HG03354 (cell line): ENCODE measurements around the gene PPP2R2B.

ENCODE experiments used
- ATAC-seq: cut with Tn5 transposase; IDR thresholded peaks from one replicate; pipeline ENCODE4 v1.9.1; 2021; ENCODE audit warnings: mild to moderate bottlenecking; ENCODE audit not compliant: unreplicated experiment, poor library complexity, severe bottlenecking

Gene PPP2R2B

DNA sequence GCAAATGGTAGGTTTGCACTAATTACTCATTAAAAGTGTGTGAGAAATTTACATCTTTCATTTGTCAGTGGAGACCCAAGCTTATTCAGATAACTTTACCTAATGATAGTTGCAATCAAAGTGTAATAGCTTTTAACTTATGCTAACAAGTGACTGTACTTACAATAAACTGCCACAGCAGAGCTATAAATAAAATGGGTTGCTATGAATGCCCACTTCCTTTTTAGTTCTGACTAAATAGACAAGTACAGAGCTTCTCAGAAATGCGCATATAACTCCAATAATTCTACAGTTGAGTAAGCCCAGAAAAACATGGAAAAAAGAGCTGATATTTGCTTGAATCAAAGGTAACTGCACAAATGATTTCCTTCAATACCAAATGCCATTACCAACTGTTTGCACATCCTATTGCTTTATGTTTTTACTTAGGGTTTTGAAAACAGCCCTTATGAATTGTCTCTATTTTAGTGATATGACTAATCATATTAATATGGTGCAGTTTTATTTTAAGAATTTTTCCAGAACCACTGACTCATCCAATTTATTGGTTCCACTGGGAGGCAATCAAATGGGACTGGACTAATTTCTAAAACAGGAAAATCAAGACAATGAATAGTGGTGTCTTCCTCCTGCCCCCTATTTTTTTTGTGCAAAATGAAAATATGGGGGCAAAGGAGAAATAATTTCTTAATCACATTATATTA lies 84.1 kb downstream of the PPP2R2B start:
- ATAC-seq = peak; percentile 54

DNA sequence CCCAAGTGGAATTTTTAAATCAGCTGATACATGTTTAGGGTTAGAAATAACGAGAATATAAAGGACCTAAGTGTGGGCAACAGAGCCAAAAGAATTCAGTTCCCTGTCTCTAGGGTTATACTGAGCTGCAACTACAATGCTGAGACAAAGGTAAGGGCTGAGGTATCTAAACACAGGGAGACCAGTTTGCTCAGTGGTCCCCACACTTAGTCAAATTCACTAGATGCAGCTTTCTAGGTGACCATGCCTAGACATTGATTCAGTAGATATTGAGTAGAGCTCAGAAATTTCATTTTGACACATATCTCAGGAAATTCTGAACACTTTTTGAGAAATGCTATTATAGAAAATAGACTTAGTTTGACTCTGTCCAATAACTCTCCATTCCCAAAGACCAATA lies 84.8 kb downstream of the PPP2R2B start:
- ATAC-seq = no peak

DNA sequence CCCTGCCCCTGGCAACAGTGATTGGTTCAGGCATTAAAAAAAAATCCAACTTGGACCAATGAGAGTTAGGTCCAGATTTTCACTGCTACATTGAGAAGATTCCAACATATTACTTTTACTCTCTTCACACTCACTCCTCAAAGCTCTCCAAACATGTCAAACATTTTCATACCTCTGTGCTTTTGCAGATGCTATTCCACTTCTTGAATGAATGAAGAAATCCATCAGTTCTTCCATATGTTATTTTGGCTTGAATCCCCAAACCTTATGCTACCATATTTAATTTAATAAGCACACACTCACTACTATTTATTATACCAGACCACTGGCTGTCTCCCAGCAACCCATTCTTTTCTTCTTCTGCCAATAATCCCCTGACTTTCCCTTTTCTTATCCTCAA lies 87.1 kb downstream of the PPP2R2B start:
- ATAC-seq = no peak

DNA sequence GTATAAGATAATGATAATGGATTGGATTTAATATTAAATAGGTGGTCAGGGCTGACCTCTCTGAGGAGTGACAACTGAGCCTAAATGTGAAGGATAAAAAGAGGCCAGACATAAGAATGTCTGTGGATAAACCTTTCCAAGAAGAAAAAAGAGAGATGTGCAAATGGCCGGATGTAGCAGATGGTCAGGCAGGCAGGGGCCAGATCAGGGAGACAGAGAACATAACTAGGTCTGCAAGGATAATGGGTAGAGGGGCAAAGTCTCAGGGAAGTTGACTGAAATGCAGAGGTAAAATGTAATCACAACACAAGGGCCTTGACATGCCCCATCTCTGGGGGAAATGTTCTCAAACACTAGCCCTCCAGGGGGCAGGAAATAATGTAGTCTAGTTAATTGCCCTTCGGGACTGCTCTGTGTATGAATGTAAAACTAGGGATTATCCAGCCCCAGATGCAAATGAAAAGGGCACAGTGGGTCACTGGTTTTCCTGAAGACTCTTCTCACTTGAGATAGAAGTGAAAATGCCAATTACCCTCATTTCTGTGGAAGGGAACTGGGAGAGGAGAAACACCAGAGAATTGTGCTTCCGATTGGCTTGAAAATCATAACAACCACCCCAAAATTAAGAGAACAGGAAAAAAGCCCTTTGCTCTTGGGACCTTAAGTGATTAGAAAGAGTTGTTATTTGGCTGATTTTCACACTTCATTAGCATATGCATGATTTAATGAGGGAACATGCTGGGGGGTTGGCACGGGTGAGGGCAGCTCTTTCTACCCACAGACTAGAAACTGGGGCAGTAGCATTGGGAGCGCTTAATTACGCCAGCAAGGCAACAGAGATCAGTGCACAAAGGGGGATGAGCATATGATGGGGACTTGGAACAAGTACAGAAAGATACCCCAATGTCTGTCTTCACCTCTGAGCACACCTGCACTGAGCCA lies 88.6 kb downstream of the PPP2R2B start:
- no peak for ATAC-seq

DNA sequence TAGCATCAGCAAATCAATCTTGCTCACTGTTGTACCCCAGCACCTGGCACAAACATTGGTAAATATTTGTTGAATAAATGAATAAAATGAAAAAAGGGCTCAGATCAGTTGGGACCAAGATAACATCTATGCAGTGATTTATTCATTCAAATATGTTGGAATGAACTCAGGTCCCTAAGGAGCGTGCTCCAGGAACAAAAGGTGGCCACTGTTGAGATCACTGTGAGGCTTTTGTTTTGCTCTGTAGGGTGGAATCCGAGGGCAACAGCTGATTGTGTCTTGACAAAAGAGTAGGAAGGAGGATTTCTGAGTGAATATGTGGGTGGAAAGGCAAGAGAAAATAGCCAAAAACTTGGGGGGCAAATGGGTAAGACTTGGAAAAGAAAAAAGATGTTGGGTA lies 89.7 kb downstream of the PPP2R2B start:
- ATAC-seq = no peak

DNA sequence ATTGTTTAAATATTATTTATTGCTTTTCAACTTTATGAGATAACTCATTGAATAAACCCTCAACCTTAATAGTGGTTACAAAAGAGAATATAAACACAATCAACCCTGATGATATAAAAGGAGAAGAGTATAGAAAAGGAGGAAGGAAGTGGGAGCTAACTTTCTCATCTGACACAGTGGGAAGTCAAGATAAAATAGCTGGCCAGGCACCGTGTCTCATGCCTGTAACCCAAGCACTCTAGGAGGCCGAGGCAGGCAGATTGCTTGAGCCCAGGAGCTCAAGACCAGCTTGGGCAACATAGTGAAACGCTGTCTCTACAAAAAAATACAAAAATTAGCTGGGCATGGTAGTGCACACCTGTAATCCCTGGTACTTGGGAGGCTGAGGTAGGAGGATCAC lies 93.5 kb downstream of the PPP2R2B start:
- no peak for ATAC-seq

DNA sequence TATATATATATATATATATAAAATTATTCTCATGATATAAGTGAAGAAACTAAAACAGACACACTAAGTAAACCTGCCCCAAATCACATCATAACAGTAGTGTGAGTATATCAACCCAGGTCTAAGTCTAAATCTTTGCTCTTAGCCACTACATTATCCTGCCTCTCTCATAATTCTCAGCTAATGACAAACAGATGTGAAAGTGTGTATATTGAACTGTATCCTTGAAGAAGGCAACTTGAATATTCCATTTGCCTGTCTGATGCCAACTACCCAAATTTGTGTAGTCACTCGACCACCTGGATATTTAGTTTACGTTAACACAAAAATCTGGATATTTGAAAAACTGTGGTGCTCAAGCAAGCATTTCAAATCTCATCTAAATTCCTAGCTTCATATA lies 97.4 kb downstream of the PPP2R2B start:
- no peak for ATAC-seq

DNA sequence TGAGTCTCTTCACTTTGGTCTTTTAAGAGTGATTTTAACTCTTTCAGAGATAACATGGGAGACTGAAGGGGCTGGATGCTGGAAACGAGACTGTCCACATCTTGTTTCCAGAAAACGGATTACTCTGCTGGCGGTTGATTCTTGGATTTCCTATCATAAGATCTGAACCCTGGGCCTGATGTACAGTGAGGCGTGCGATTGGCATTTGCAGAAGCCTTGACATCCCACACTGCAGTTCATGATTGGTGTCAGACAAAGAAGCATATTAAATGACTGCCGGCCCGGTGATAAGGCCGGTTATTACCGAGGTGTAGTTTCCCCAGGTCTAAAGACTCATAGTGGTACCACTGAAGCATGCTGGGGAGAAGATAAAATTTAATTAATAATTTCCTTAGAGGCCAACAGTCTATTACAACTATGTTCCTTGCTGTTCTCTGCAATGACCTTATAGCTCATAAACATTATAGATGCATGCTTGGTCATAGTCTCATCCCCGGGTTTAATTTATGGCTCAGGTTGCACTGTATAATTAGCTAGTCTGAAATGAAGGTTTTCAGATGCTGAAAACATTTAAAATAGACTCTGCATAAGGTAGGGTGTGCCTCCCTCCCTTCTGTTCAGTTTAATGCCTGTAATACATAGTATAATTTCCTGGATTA lies 99.2 kb downstream of the PPP2R2B start:
- no peak for ATAC-seq

DNA sequence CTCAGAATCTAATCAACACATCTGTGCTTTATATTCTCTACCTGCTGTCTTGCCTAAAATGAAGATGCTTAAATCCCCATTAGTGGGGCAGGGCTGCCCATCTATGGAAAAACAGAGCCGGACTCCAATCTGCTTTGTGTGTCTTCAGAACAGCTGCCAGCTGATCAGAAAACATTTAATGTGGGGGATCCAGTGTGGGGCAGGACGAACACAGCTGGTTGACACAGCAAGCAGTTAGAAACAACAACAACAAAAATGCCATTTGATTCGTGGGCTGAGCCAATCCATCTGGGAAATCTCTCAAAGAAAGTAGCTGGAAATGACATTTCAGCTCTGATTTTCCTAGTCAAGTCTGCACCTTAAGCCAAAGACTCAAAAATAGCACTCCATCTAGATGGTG lies 99.8 kb downstream of the PPP2R2B start:
- ATAC-seq = no peak

DNA sequence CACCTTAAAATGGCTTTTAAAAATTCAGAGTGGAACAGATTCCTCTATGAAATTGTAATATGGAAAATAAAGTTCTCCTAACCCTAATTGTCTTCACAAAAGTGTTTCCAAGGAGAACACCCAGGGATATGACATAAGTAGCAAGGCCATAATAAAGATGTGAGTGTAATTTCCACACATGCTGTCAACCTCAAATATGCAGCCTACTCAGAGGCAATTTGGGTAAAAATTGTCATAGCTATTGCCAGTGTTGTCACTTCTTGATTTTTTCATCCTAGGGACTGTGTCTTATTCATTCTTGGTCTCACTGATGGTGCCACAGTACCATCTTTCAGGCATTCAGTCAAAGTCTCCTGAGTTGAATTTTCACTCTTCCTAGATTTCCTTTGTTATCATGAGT lies 100.3 kb downstream of the PPP2R2B start:
- ATAC-seq = no peak

DNA sequence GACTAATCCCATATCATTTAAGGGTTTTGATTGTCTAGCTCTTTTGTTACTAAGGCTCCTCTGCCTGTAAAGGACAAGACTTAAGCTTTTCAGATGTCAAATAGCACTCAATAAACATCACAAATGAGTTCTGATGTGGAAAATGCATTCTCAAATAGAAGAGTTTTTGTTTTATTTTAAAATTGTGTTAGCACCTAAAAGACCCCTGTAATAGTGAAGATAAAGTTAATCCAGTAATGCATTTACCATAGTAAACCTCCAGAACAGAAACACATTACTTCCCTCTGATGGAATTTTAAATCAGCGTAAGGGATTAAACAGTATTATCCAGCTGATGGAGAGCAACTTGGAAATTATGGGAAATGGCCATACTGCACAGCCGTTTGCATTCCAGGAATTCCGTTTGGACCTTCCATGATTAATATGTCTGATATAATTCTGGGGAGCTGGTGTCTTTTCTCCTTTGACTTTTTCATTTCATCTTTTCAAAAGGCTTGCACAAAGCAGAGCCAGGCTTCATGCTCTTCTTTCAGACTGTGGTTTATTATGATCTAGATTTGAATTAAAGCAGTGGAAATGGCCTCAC lies 105.6 kb downstream of the PPP2R2B start:
- no peak for ATAC-seq

DNA sequence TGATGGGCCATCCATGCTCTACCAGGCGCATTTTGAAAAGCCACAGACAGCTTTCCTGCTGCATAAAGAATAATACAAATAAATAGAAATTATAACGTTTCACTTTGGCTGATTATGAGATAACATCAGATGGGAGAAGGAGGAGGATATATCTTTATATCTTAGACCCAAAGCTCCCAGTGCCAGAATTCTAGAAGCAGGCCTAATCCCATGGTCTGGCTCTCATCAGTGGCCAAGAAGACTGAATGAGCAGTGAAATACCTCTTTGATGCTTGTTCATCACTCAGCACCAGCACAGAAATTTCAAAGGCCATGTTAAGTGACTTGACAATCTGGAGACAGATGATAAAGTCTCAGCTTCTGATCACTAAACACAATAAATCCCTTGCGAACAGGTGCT lies 107.6 kb downstream of the PPP2R2B start:
- no peak for ATAC-seq

DNA sequence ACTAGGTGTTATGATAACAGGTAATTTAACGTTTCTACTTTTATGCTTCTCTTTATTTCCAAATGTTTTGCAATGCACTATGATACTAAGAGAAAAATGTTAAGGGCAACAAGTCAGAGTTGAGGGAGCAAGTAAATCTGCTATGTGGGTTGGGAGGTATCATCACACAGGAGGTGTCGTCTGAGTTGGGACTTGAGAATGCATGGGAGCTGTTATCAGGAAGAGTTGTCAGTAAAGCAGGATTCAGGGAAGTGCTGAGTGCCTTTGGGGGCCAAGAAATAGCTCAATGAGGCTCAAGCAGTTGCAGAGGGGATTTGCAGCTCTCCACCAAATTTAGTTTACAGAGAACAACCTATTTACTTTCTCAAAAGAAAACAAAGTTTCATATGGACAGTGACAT lies 108.0 kb downstream of the PPP2R2B start:
- no peak for ATAC-seq

DNA sequence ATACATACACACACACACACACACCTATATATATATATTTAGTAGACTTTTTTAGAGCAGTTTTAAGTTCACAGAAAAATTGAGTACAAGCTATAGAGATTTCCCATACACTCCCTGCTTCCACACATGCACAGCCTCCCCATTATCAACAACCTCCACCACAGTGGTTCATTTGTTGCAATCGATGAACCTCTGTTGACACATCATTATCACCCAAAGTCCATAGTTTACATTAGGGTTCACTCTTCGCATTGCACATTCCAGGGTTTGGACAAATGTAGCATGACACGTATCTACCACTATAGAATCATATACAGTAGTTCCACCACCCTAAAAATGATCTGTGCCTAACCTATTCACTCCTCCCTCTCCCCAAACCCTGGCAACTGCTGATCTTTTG lies 111.0 kb downstream of the PPP2R2B start:
- ATAC-seq = no peak

DNA sequence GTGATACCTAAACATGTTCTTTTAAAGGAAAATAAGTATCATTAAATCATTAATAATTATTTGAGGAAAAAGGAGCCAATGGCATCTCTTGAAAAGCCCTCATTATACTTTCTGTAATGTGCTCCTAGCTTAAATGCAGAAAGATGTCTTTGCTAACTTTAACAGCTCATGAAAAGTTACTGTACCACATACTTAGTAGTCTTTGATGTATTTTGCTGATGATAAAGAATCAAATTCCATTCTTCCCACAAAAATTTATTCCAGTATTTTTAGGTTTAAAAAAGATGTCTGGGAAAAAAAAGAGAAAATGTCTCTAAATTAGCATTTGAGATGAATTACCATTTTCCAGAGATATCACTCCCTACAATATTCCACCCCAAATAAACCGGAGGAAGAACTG lies 112.5 kb downstream of the PPP2R2B start:
- no peak for ATAC-seq

DNA sequence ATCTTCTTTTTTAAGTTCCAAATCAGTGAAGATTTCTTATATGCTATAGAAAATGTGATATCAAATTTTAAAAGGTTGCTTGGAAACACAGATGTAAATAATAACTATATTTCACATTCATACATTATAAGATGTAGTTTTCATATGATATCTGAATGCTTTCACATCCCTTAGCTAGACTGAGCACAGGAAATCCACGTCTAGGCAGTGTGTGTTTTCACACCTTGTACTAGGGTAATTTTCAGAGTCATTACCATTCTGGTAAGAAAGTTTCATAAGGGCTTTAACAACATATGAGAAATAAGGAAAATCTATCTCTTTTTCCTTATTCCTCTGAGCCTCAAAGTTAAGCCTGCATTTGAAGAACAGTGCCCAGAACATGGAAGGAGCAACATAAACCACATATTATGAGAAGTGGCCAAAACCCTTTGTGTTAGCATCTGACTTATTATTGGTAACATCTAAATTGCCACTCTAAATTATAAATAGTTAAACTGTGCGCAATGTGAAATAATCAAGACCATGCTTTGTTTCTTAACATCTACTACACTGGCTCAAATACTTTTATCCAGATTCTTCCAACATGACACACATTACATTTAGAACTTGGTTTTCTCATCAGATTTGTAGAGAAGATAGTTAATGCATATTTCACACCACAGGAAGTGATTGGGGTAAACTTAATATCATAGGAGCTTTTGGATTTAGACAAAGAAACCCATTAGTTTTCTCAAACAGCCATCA lies 113.3 kb downstream of the PPP2R2B start:
- ATAC-seq = no peak

DNA sequence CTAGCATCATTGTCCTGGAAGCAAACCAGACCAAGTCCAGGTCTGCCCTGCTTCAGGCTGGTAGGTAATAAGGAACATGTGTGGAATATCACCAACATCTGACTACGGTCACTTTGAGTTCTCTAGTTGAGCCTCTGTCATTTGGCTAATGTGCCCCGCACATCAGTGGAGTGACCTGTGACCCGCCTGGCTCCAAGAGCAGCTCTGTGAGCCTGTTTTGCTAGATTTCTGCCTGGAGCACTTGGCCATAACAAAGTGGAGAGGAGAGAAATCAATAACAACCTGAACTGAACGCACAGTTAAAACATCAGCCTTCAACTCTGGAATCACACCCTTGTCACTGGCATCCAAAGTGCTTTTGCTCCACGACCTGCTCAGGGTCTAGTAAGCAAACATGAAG lies 115.7 kb downstream of the PPP2R2B start:
- ATAC-seq = no peak

DNA sequence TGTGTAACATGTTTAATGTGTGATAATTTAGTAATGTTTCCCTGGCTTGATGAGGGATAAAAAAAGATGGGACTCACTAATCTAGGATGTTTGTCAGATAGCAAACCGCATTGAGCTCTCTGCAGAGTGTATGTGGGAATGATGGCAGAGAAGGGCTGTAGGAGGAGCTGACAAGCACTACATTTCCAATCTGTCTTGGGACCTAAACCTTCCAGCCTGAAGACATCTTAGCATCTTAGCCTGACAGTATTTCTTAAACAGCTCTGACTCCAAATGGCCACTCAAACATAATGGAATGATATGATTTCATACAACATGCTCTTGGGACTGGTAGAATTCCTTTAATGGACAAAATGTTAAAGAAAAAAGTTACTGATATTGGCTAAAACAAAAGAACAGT lies 116.7 kb downstream of the PPP2R2B start:
- no peak for ATAC-seq

DNA sequence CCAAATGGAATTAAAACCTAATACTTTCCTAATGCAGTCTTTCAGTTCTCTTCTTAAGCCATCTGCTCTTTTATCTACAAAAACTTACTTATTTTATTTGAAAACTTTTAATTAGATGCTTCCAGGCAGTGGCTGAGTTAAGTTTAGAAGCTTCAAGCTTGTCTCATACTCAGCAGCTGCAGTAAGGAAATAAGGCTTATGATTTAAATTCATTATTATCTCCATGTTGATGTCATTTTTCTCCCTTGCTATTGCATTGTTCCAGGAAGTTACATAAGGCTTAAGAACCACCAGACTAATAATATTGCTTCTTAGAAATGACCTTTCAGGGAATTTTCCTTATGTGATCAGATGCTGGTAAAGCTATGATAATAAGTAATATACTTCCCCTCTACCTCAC lies 119.6 kb downstream of the PPP2R2B start:
- ATAC-seq = no peak

DNA sequence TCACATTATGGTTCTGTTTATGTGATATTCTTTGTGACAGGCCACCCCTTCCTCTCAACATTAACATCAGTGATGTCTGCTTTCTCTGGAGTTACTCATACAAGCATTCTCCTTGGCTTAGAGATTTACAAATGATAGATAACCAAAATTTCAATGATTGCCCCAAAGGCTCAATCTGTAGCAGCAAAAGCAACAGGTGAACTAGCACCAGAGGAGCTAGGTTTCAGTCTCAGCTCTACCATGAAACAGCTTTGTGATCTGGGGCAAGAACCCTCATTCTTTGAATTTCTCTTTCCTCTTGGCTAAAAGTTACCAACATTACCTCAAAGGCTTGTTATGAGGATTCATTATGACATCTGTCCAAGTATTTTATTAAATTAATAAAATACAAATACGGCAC lies 120.5 kb downstream of the PPP2R2B start:
- ATAC-seq = no peak
